Smooth muscle cell (in vitro differentiated cells): ENCODE data around the gene TFCP2L1. TPM values are rescaled to one million over a fixed set of nuclear protein-coding genes. Genes with fewer than 3 reads are reported as not detected.

ENCODE experiments used
- DNase-seq: peaks from one replicate; lab custom pipeline; 2025; ENCODE audit not compliant: unreplicated experiment; lab: John Stamatoyannopoulos, UW
- H2AFZ ChIP-seq: fragments of 200-600 bp; sonication (generic); 2 replicates; pipeline ENCODE4 v1.6.0; 2016; ENCODE audit warnings: antibody characterized with exemption, low read depth, mild to moderate bottlenecking
- H3F3A ChIP-seq: fragments of 200-600 bp; sonication (generic); 2 replicates; pipeline ENCODE4 v1.6.0; 2017; ENCODE audit warnings: antibody characterized with exemption, low read depth
- H3K27ac ChIP-seq: fragments of 200-600 bp; sonication (generic); 2 replicates; pipeline ENCODE4 v1.5.1; 2016; ENCODE audit warnings: low read depth, mild to moderate bottlenecking
- H3K27me3 ChIP-seq: fragments of 200-600 bp; sonication (generic); 2 replicates; pipeline ENCODE4 v1.6.1; 2016; ENCODE audit warnings: low read depth, mild to moderate bottlenecking
- H3K36me3 ChIP-seq: fragments of 200-600 bp; sonication (generic); 2 replicates; pipeline ENCODE4 v1.5.1; 2016; ENCODE audit warnings: low read depth
- H3K4me1 ChIP-seq: fragments of 200-600 bp; sonication (generic); 2 replicates; pipeline ENCODE4 v1.5.1; 2016; ENCODE audit warnings: low read depth
- H3K4me2 ChIP-seq: fragments of 200-600 bp; sonication (generic); 2 replicates; pipeline ENCODE4 v1.6.0; 2016; ENCODE audit warnings: mild to moderate bottlenecking
- H3K4me3 ChIP-seq: fragments of 200-600 bp; sonication (generic); 2 replicates; pipeline ENCODE4 v1.5.1; 2016; ENCODE audit warnings: mild to moderate bottlenecking
- H3K79me2 ChIP-seq: fragments of 200-600 bp; sonication (generic); 2 replicates; pipeline ENCODE4 v1.6.0; 2016; ENCODE audit warnings: low read depth, mild to moderate bottlenecking
- H3K9ac ChIP-seq: fragments of 200-600 bp; sonication (generic); 2 replicates; pipeline ENCODE4 v1.6.0; 2016; ENCODE audit warnings: low read depth
- H3K9me3 ChIP-seq: fragments of 200-600 bp; sonication (generic); replicated peaks from 2 replicates; pipeline ENCODE4 v1.5.1; 2016; ENCODE audit warnings: low read depth
- H4K20me1 ChIP-seq: fragments of 200-600 bp; sonication (generic); 2 replicates; pipeline ENCODE4 v1.6.0; 2016; ENCODE audit warnings: low read depth
- CTCF ChIP-seq: fragments of 200-600 bp; sonication (generic); IDR thresholded peaks from 2 replicates; pipeline ENCODE4 v1.5.1; 2017; ENCODE audit warnings: borderline replicate concordance, mild to moderate bottlenecking, antibody characterized with exemption; ENCODE audit not compliant: insufficient read depth, poor library complexity, severe bottlenecking
- WGBS: methylation state at CpG from one replicate; pipeline ENCODE4 v1.1.7; 2016; ENCODE audit warnings: low lambda C conversion rate; 5-methylcytosine and 5-hydroxymethylcytosine counted together
- polyA plus RNA-seq: library from polyadenylated mRNA; unstranded; fragments of >200 nt; fragmentation: Nextera tagmentation; extraction: Ambion mirVana; gene quantifications from 2 replicates; pipeline ENCODE4 v1.2.1, GENCODE V29; 2016
- total RNA-seq: library from RNA; depleted of rRNA; stranded (reverse); fragments of >200 nt; gene quantifications from 2 replicates; pipeline ENCODE4 v1.2.3, GENCODE V29; 2014

Gene TFCP2L1
- total and polyA plus RNA-seq, 2 experiments from 2014 or later: 0.13 TPM; not detected in 1

GRCh38 chr2:121330921-121331320 is 45.9 kb upstream of the TFCP2L1 start:
- Histone ChIP-seq H3F3A (no peaks in the 10 kb centered on the region), H3K9ac (no peak overlapping the region), H3K27me3 (no peaks in the 10 kb centered on the region), H3K4me1 (no peaks in the 10 kb centered on the region), H3K4me3 (no peak overlapping the region), H3K79me2 (no peaks in the 10 kb centered on the region), H3K36me3 (no peaks in the 10 kb centered on the region), H3K27ac (no peak overlapping the region), H2AFZ (no peak overlapping the region), H4K20me1 (no peaks in the 10 kb centered on the region), H3K9me3 (no peaks in the 10 kb centered on the region), H3K4me2 (no peak overlapping the region)
- TF ChIP-seq CTCF: no peak
- no peak for DNase-seq
- 92% methylated on average over 15 of the region's 15 CpGs for WGBS

- Histone ChIP-seq H3K9me3 (no peaks in the 10 kb centered on the region), H3K27me3 (peaks cover 3% of the 10 kb centered on the region), H2AFZ (no peak overlapping the region), H3F3A (no peaks in the 10 kb centered on the region), H3K27ac (no peak overlapping the region), H3K36me3 (no peaks in the 10 kb centered on the region), H3K4me2 (no peak overlapping the region), H3K79me2 (no peaks in the 10 kb centered on the region), H3K4me1 (no peaks in the 10 kb centered on the region), H3K9ac (no peak overlapping the region), H3K4me3 (no peak overlapping the region), H4K20me1 (no peaks in the 10 kb centered on the region)
- DNase-seq: no peak
- WGBS: 88% methylated on average over 6 of the region's 6 CpGs
- TF ChIP-seq CTCF: no peak
Observed at GRCh38 chr2:121329786-121330185, 44.8 kb upstream of the TFCP2L1 start.

- H4K20me1 ChIP-seq: no peaks in the 10 kb centered on the region
- H3K27ac ChIP-seq: no peak overlapping the region
- H3K4me1 ChIP-seq: no peaks in the 10 kb centered on the region
- no peaks in the 10 kb centered on the region for H3F3A ChIP-seq
- peaks cover 3% of the 10 kb centered on the region for H3K27me3 ChIP-seq
- no peaks in the 10 kb centered on the region for H3K36me3 ChIP-seq
- H2AFZ ChIP-seq: no peak overlapping the region
- TF ChIP-seq CTCF: no peak
- no peak overlapping the region for H3K4me2 ChIP-seq
- no peak overlapping the region for H3K9ac ChIP-seq
- no peaks in the 10 kb centered on the region for H3K9me3 ChIP-seq
- DNase-seq: no peak
- 88% methylated on average over 8 of the region's 8 CpGs for WGBS
- H3K79me2 ChIP-seq: no peaks in the 10 kb centered on the region
- H3K4me3 ChIP-seq: no peak overlapping the region
Observed at GRCh38 chr2:121326628-121327027, 41.6 kb upstream of the TFCP2L1 start.

GRCh38 chr2:121324601-121325000 is 39.6 kb upstream of the TFCP2L1 start:
- peaks cover 8% of the 10 kb centered on the region for H3K27me3 ChIP-seq
- no peak overlapping the region for H2AFZ ChIP-seq
- H3K9me3 ChIP-seq: no peaks in the 10 kb centered on the region
- no peak for DNase-seq
- no peaks in the 10 kb centered on the region for H3K4me1 ChIP-seq
- H3F3A ChIP-seq: no peaks in the 10 kb centered on the region
- no peak for TF ChIP-seq CTCF
- H3K9ac ChIP-seq: no peak overlapping the region
- no peak overlapping the region for H3K27ac ChIP-seq
- no peaks in the 10 kb centered on the region for H3K79me2 ChIP-seq
- no peaks in the 10 kb centered on the region for H3K36me3 ChIP-seq
- WGBS: 92% methylated on average over 7 of the region's 7 CpGs
- no peak overlapping the region for H3K4me3 ChIP-seq
- H4K20me1 ChIP-seq: no peaks in the 10 kb centered on the region
- no peak overlapping the region for H3K4me2 ChIP-seq
